IMR-90 (cell line): ENCODE measurements around the gene VTN. TPM values are rescaled to one million over a fixed set of nuclear protein-coding genes. Genes with fewer than 3 reads are reported as not detected.

Source experiments
- ATAC-seq: fragments of 200-7000 bp; cut with Tn5 transposase; 2 replicates; pipeline ENCODE4 v1.9.1; 2020; ENCODE audit warnings: low read depth, mild to moderate bottlenecking, moderate library complexity
- BruUV-seq: library from RNA; stranded (reverse); fragments of 400-500 nt; replicated peaks from 2 replicates; lab custom pipeline; 2021; lab: Mats Ljungman, UMichigan
- CTCF ChIA-PET: fragments of 300-600 bp; formaldehyde crosslinking; extraction: SDS; loops from one replicate; lab custom pipeline; 2021; ENCODE audit warnings: antibody characterized with exemption; lab: Yijun Ruan, JAX
- POLR2A ChIA-PET: fragments of 300-600 bp; sonication (Branson Sonifier 250); formaldehyde crosslinking; loops from one replicate; lab custom pipeline; 2022; ENCODE audit warnings: antibody characterized with exemption; ENCODE audit not compliant: unreplicated experiment; lab: Charles Lee
- DNase-seq: peaks from one replicate; pipeline ENCODE4 v3.0.0; 2013
- H2AFZ ChIP-seq: replicated peaks from 2 replicates; pipeline ENCODE3; 2013; ENCODE audit warnings: low read length, mild to moderate bottlenecking; ENCODE audit not compliant: poor library complexity
- H2AK5ac ChIP-seq: 2 replicates; pipeline ENCODE4 v1.6.1; 2013; ENCODE audit warnings: low read depth, low read length, inconsistent platforms
- H2AK9ac ChIP-seq: replicated peaks from 2 replicates; pipeline ENCODE3; 2013; ENCODE audit warnings: mild to moderate bottlenecking, low read depth, low read length, moderate library complexity; ENCODE audit not compliant: poor library complexity
- H2BK120ac ChIP-seq: 2 replicates; pipeline ENCODE4 v1.6.1; 2013; ENCODE audit warnings: low read depth, low read length, inconsistent platforms
- H2BK15ac ChIP-seq: 3 replicates; pipeline ENCODE4 v1.6.1; 2013; ENCODE audit warnings: low read depth, low read length, inconsistent platforms
- H2BK20ac ChIP-seq: 2 replicates; pipeline ENCODE4 v1.6.1; 2013; ENCODE audit warnings: low read depth, mild to moderate bottlenecking, inconsistent platforms, low read length, moderate library complexity
- H2BK5ac ChIP-seq: 2 replicates; pipeline ENCODE4 v1.6.1; 2013; ENCODE audit warnings: mild to moderate bottlenecking, low read depth, low read length, inconsistent platforms; ENCODE audit not compliant: poor library complexity, severe bottlenecking
- H3K14ac ChIP-seq: replicated peaks from 2 replicates; pipeline ENCODE4 v1.6.1; 2013; ENCODE audit warnings: low read depth, low read length, inconsistent platforms
- H3K18ac ChIP-seq: 2 replicates; pipeline ENCODE4 v1.6.1; 2013; ENCODE audit warnings: low read depth, low read length, control low read depth
- H3K23ac ChIP-seq: 2 replicates; pipeline ENCODE4 v1.6.1; 2013; ENCODE audit warnings: low read depth, low read length, inconsistent platforms
- H3K27ac ChIP-seq: 2 replicates; pipeline ENCODE4 v1.5.1; 2013; ENCODE audit warnings: mild to moderate bottlenecking, control low read depth, low read length; ENCODE audit not compliant: insufficient read depth
- H3K27me3 ChIP-seq: 2 replicates; pipeline ENCODE4 v1.6.1; 2013; ENCODE audit warnings: low read length; ENCODE audit not compliant: control insufficient read depth, insufficient read depth
- H3K36me3 ChIP-seq: 2 replicates; pipeline ENCODE4 v1.6.1; 2013; ENCODE audit warnings: low read length, mixed read lengths; ENCODE audit not compliant: control insufficient read depth, insufficient read depth
- H3K4ac ChIP-seq: 2 replicates; pipeline ENCODE4 v1.6.1; 2013; ENCODE audit warnings: low read depth, low read length, inconsistent platforms
- H3K4me1 ChIP-seq: 2 replicates; pipeline ENCODE4 v1.6.1; 2013; ENCODE audit warnings: low read length, mixed read lengths; ENCODE audit not compliant: control insufficient read depth, insufficient read depth
- H3K4me2 ChIP-seq: 2 replicates; pipeline ENCODE4 v1.6.1; 2013; ENCODE audit warnings: low read depth, mild to moderate bottlenecking, control low read depth, low read length, moderate library complexity
- H3K4me3 ChIP-seq: 2 replicates; pipeline ENCODE4 v1.5.1; 2013; ENCODE audit warnings: low read depth, mild to moderate bottlenecking, control low read depth, low read length, moderate library complexity; ENCODE audit not compliant: insufficient read depth
- H3K56ac ChIP-seq: 2 replicates; pipeline ENCODE4 v1.6.1; 2013; ENCODE audit warnings: low read length, inconsistent platforms; ENCODE audit not compliant: insufficient read depth; ENCODE audit errors: extremely low read depth
- H3K79me1 ChIP-seq, 2 experiments: 2 replicates each; pipeline ENCODE4 v1.6.1; 2013; ENCODE audit warnings: low read length in 2 of 2, inconsistent platforms in 1 of 2, low read depth in 1 of 2
- H3K9ac ChIP-seq: 2 replicates; pipeline ENCODE4 v1.6.1; 2013; ENCODE audit warnings: low read depth, low read length, control low read depth
- H3K9me1 ChIP-seq: 2 replicates; pipeline ENCODE4 v1.6.1; 2013; ENCODE audit warnings: low read length, inconsistent platforms; ENCODE audit not compliant: insufficient read depth
- H3K9me3 ChIP-seq: 2 replicates; pipeline ENCODE4 v1.6.1; 2013; ENCODE audit warnings: low read length; ENCODE audit not compliant: control insufficient read depth, insufficient read depth
- H4K20me1 ChIP-seq: 2 replicates; pipeline ENCODE4 v1.6.1; 2013; ENCODE audit warnings: low read length, inconsistent platforms; ENCODE audit not compliant: insufficient read depth
- H4K5ac ChIP-seq: 2 replicates; pipeline ENCODE4 v1.6.1; 2013; ENCODE audit warnings: mild to moderate bottlenecking, low read depth, low read length, control low read depth
- H4K8ac ChIP-seq, 2 experiments: 2 replicates each; pipeline ENCODE4 v1.6.1; 2013; ENCODE audit warnings: low read depth in 2 of 2, low read length in 2 of 2, control low read depth in 1 of 2, inconsistent platforms in 1 of 2
- H4K91ac ChIP-seq: 2 replicates; pipeline ENCODE4 v1.6.1; 2013; ENCODE audit warnings: low read depth, low read length, inconsistent platforms; ENCODE audit not compliant: insufficient read depth
- BHLHE40 ChIP-seq: fragments of 150-350 bp; IDR thresholded peaks from 2 replicates; pipeline ENCODE4 v1.6.1; 2016; ENCODE audit warnings: mild to moderate bottlenecking, low read depth, low read length
- CEBPB ChIP-seq: IDR thresholded peaks from 2 replicates; pipeline ENCODE4 v1.6.1; 2012; ENCODE audit warnings: low read depth, low read length, improper control_type of control experiment
- CHD1 ChIP-seq: IDR thresholded peaks from 2 replicates; pipeline ENCODE4 v1.6.1; 2012; ENCODE audit warnings: low read depth, low read length, improper control_type of control experiment
- CTCF ChIP-seq: conservative IDR thresholded peaks from 2 replicates; pipeline ENCODE4 v1.5.1; 2012; ENCODE audit warnings: mild to moderate bottlenecking, low read depth, low read length, improper control_type of control experiment
- FOS ChIP-seq: fragments of 150-350 bp; IDR thresholded peaks from 2 replicates; pipeline ENCODE4 v1.6.1; 2016; ENCODE audit warnings: low read depth, low read length
- MAFK ChIP-seq: IDR thresholded peaks from 2 replicates; pipeline ENCODE4 v1.6.1; 2012; ENCODE audit warnings: low read depth, low read length, improper control_type of control experiment
- MAZ ChIP-seq: IDR thresholded peaks from 2 replicates; pipeline ENCODE4 v1.6.1; 2012; ENCODE audit warnings: low read depth, mild to moderate bottlenecking, low read length, improper control_type of control experiment, moderate library complexity, borderline replicate concordance
- MXI1 ChIP-seq: IDR thresholded peaks from 2 replicates; pipeline ENCODE4 v1.6.1; 2012; ENCODE audit warnings: low read depth, mild to moderate bottlenecking, low read length, moderate library complexity, borderline replicate concordance
- NFE2L2 ChIP-seq: fragments of 150-350 bp; IDR thresholded peaks from 2 replicates; pipeline ENCODE4 v1.6.1; 2016; ENCODE audit warnings: low read depth, mild to moderate bottlenecking, low read length
- POLR2A ChIP-seq: IDR thresholded peaks from 2 replicates; pipeline ENCODE4 v1.6.1; 2012; ENCODE audit warnings: mild to moderate bottlenecking, low read depth, low read length
- RAD21 ChIP-seq: IDR thresholded peaks from 2 replicates; pipeline ENCODE4 v1.6.1; 2012; ENCODE audit warnings: low read length, improper control_type of control experiment
- RCOR1 ChIP-seq: IDR thresholded peaks from 2 replicates; pipeline ENCODE4 v1.6.1; 2012; ENCODE audit warnings: mild to moderate bottlenecking, low read length, improper control_type of control experiment; ENCODE audit not compliant: insufficient replicate concordance
- RFX5 ChIP-seq: IDR thresholded peaks from 2 replicates; pipeline ENCODE4 v1.8.0; 2012; ENCODE audit warnings: low read depth, mild to moderate bottlenecking, low read length, moderate library complexity
- WGBS, 2 experiments: methylation state at CpG; one replicate each; pipeline versions ENCODE4 v1.1.5 to v1.1.7; 2013; ENCODE audit warnings: missing lambda C conversion rate in 2 of 2; ENCODE audit not compliant: insufficient read length in 1 of 2; ENCODE audit errors: extremely low coverage in 2 of 2; 5-methylcytosine and 5-hydroxymethylcytosine counted together
- dilution Hi-C: fragments of 300-500 bp; cut with HindIII; formaldehyde crosslinking; loops from one replicate; pipeline ENCODE4 v1.14.3; 2018; ENCODE audit warnings: low sequenced_read_pairs; ENCODE audit not compliant: unreplicated experiment
- in situ Hi-C: fragments of 300-500 bp; cut with MboI; formaldehyde crosslinking; loops from 3 replicates; pipeline ENCODE4 v1.14.3; 2019; ENCODE audit warnings: low sequenced_read_pairs, inconsistent platforms, mixed read lengths
- intact Hi-C: fragments of 100-400 bp; cut with micrococcal nuclease; formaldehyde crosslinking; loops from 2 replicates; pipeline ENCODE4 v1.10.0; 2022
- polyA plus RNA-seq, 3 experiments: library from polyadenylated mRNA; depleted of rRNA; stranded (reverse); fragments of >200 nt; gene quantifications; 2 replicates each; pipeline ENCODE4 v1.2.3, GENCODE V29; 2012; ENCODE audit warnings: low replicate concordance in 1 of 3
- total RNA-seq: library from RNA; depleted of rRNA; stranded (reverse); fragments of >200 nt; gene quantifications from 2 replicates; pipeline ENCODE4 v1.2.3, GENCODE V29; 2012
- TF ChIP-seq, protein P1 (sequence below): fragments of 150-350 bp; IDR thresholded peaks from 2 replicates; pipeline ENCODE4 v1.6.1; 2017; ENCODE audit warnings: mild to moderate bottlenecking, antibody characterized with exemption, low read length, low read depth

The VTN gene
- total and polyA plus RNA-seq, 2 of the 4 experiments (the other 2 are of a cell fraction), result 0.18 to 1.0 TPM

DNA sequence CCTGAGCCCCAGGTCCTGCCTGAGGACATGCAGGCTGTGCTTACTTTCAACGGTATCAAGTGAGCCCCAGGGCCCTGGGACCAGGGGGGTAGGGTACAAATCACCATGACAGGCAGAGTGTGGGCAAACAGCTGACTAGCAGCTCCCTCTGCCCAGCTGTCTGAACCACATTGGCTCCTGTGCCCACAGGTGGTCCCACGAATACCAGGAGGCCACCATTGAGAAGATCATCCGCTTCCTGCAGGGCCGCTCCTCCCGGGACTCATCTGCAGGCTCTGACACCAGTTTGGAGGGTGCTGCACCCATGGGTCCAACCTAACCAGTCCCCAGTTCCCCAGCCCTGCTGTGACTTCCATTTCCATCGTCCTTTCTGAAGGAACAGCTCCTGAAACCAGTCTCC is 25.9 kb upstream of the VTN start:
- DNase-seq (no peak), ATAC-seq (no peak)
- WGBS, 2 experiments, result no CpG with 5 or more reads among the region's 6 CpGs
- Histone ChIP-seq H3K14ac (no peak overlapping the region), H3K56ac (no peak overlapping the region), H2BK5ac (no peak overlapping the region), H2AFZ (no peak overlapping the region), H3K79me1 (no peaks in the 10 kb centered on the region), H3K36me3 (peaks cover 32% of the 10 kb centered on the region), H3K23ac (no peak overlapping the region), H3K4me1 (peaks cover 9% of the 10 kb centered on the region), H3K4me3 (no peak overlapping the region), H2AK9ac (no peak overlapping the region), H2BK15ac (no peak overlapping the region), H3K4ac (no peak overlapping the region), H4K91ac (no peak overlapping the region), H3K27me3 (no peaks in the 10 kb centered on the region), H2BK120ac (no peak overlapping the region), H3K18ac (no peak overlapping the region), H2BK20ac (no peak overlapping the region), H2AK5ac (peak overlapping the region; percentile 16; the same call in 1 of the 2 replicates), H3K9me3 (no peaks in the 10 kb centered on the region), H3K27ac (no peak overlapping the region), H3K9ac (no peak overlapping the region), H4K8ac (no peak overlapping the region), H4K20me1 (no peaks in the 10 kb centered on the region), H4K5ac (no peak overlapping the region), H3K4me2 (no peak overlapping the region), H3K9me1 (peaks cover 19% of the 10 kb centered on the region; the same call in 1 of the 2 replicates)
- in situ Hi-C loops (no loop called here), intact Hi-C loops (no loop called here), dilution Hi-C loops (no loop called here)
- POLR2A ChIA-PET, result no interaction called here
- CTCF ChIA-PET, result no interaction called here
- TF ChIP-seq MAFK, result no peak
- no peak for TF ChIP-seq POLR2A
- no peak for TF ChIP-seq RAD21
- TF ChIP-seq RFX5, result no peak
- TF ChIP-seq CTCF, result no peak
- TF ChIP-seq NFE2L2, result no peak
- TF ChIP-seq FOS, result no peak
- no peak for TF ChIP-seq CHD1
- TF ChIP-seq, protein P1, sequence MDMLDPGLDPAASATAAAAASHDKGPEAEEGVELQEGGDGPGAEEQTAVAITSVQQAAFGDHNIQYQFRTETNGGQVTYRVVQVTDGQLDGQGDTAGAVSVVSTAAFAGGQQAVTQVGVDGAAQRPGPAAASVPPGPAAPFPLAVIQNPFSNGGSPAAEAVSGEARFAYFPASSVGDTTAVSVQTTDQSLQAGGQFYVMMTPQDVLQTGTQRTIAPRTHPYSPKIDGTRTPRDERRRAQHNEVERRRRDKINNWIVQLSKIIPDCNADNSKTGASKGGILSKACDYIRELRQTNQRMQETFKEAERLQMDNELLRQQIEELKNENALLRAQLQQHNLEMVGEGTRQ, result no peak
- no peak for TF ChIP-seq RCOR1
- no peak for TF ChIP-seq BHLHE40
- TF ChIP-seq CEBPB, result no peak
- TF ChIP-seq MAZ, result no peak
- no peak for TF ChIP-seq MXI1
- no TSS peak for BruUV-seq
